ENCODE measurements around the gene GP1BB.
"Not testable (repeated sequence)": the region's sequence is repeated elsewhere in the genome, so short reads cannot be mapped to it uniquely, and the experiment has no call there.

GP1BB gene

DNA sequence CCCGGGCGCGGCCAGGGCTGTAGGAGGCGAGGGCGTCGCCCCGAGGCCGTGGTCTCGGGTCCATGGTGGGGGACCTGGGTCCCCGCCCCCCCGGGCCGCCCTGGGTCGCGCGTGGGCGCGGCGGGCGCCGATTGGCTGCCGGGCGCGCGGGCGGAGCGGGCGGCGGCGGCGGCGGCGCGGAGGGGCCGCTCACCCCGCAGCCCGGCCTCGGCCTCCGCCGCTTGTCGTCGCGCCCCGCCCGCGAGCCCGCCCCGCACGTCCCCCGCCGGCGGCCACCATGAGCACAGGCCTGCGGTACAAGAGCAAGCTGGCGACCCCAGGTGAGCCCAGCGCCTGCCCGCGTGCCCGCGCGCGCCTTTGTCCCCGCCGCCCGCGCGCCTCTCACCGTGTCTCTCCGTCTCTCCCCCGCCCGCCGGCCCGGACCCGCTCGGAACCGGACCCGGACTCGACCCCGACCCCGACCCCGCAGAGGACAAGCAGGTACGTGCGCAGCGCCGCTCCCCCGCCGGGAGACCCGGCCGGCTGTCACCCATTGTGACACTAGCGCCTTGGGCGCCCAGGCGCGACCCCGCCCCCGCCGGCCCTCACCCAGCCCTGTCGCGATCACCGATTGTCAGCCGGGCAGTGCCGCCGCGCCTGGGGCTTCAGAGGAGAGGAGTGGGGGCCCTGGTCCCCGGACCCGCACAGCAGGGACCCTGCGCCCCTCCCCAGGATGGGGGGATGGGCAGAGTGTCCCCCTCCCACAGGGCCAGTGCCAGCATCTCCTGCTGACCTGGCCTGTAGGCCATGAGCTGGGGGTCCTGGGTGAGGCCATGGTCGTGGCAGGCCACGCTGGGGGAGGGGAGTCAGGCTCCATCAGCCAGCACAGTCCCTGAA, 8.8 kb upstream of the GP1BB start, which contains the start of gene SEPTIN5:
Gene SEPTIN5 (plus strand): TSS at position 192 of the 876 bp plus-strand sequence. CDS start 86 bp downstream, at position 278.
- DNase-seq: no peak

DNA sequence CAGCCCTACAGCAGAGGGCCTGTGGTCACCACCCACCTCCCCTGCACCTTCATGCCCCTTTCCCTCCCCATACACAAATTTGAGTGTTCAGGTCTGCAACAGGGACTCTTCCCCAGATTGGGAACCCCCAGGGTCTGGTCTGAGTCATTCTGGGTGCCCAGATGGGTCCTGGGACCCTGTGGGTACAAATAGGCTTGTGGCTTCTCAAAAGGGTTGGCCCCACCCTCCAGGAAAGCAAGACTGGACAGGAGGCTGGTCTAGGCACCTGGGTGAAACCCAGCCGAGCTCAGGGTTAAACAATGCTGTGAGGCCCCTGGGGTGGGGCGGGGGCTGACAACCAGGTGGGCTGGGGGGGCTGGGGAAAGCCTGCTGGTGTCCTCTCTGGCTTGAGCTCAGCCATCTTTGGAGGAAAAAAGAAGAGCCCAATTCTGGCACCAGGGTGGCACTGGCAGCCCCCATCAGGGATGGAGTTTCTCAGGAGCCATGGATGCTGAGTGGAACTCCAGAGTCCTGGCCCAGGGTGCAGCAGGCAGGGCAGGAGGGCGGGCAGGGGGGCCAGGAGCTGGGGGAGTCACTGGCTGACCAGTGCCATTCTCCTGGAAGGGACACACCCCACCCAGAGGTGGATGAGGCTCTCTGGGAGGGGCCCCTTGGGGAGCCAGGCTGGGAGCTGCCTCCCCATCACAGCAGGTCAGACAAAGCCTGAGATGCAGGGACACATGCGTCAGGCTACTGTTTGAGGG, 8.0 kb upstream of the GP1BB start:
- DNase-seq: no peak

- DNase-seq: no peak
These were observed 7.1 kb upstream of the GP1BB start for GRCh38 chr22:19716041-19716828.

DNA sequence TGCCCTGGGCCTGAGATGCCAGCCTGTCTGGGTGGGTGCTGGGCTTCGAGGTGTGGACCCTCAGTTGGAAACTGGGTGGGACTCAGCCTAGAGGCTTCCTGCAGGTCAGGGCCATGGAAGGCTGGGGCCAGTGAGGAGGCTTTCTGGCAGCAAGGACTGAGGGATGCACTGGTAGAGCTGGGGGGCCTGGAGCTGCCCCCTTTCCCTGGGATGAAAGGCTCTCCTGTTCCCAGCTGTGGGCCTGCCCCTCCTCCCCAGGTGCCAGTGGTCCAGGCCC, 6.6 kb upstream of the GP1BB start:
- DNase-seq: no peak

GRCh38 chr22:19717181-19717580, 6.2 kb upstream of the GP1BB start:
- no peak for DNase-seq

GRCh38 chr22:19717691-19718455, 5.5 kb upstream of the GP1BB start:
- peak; percentile 84 for DNase-seq

DNA sequence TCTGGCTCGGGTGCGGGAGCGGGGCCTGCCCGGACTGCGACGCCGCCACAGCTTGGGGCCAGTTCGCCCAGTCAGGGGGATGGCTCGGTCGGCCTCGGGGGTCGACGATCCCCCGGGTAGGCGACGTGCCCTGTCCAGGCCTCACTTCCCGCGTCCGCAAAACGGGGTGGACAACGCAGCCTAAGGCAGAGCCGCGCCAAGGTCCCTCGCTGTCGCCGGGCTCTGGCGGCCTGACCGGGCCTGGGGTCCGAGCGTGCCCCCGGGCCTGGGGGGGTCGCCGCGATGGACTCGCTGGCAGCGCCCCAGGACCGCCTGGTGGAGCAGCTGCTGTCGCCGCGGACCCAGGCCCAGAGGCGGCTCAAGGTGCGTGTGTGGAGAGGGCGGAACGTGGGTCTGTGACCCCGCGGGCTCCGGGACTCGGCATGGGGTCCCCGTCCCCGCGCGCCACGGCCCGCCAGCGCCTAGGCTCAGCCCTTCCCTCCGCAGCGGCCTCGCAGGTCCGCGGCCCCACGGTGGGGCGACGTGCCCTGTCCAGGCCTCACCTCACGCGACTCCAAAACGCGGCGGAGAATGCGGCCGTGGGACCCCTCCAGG, 4.8 kb upstream of the GP1BB start:
- DNase-seq: no peak

GRCh38 chr22:19719050-19719482, 4.3 kb upstream of the GP1BB start:
- DNase-seq: no peak

GRCh38 chr22:19719488-19720021, 3.8 kb upstream of the GP1BB start:
- DNase-seq: no peak

- DNase-seq: no peak
These were observed 3.0 kb upstream of the GP1BB start for GRCh38 chr22:19720150-19720827.

DNA sequence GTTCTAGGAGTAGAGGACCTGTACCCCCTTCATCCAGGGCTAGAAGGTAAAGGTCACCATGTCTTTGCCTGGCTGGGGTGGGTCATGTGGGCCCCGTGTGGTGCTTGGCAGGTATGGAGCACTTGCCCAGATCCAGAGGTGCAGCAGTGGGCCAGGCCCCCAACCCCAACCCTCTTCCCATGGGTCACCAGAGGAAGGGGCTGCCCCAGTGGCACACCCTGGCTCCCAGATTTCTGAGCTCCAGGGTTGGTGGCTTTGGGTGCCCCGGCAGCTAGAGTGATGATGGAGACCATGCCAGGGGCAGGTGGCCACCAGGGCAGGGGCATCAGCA, 2.4 kb upstream of the GP1BB start:
- DNase-seq: no peak

GRCh38 chr22:19721330-19722177, 1.8 kb upstream of the GP1BB start:
- DNase-seq: no peak

DNA sequence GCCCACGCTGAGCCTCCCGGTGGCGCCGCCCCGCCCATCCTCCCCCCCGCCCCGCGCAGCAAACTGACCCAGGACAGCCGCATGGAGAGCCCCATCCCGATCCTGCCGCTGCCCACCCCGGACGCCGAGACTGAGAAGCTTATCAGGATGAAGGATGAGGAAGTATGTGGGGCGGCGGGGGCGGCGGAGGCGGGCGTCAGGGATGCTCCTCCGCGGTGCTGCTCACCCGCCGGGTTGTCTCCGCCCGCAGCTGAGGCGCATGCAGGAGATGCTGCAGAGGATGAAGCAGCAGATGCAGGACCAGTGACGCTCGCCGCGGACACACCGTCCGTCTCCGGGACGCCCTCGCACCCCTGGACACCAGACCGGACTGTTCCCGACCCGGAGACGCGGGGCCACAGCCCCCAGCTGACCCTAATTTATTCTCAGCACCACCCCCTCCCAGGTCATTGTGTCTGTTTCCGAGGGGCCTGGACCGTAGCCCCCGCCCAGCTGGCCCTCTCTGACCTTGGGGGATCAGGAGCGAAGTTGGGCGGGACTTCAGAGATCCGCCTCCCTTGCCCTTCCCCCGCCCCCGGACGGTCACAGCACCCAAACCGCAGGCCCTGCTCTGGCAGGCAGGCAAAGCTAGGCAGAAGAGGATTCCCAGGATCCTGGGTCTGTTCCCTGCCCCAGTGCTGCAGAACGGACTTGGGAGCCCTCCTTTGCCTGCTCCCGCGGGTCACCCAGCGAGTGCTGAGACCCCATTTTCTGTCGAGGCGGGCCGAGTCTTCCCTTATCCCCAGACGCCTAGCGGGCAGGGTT, 959 bp upstream of the GP1BB start:
- no peak for DNase-seq

DNA sequence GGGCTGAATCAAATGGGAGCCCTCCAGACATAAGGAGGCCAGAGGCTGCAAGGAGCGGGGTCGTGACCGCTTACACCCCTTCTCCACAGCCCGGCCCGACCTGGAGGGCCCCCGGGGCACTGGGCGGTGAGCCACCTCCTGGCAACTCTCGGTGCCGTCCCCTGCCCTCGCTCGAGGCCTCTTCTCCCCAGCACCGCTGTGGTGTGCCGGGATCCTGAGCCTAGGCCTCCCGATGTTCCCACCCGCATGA, 432 bp upstream of the GP1BB start:
- DNase-seq: no peak

DNA sequence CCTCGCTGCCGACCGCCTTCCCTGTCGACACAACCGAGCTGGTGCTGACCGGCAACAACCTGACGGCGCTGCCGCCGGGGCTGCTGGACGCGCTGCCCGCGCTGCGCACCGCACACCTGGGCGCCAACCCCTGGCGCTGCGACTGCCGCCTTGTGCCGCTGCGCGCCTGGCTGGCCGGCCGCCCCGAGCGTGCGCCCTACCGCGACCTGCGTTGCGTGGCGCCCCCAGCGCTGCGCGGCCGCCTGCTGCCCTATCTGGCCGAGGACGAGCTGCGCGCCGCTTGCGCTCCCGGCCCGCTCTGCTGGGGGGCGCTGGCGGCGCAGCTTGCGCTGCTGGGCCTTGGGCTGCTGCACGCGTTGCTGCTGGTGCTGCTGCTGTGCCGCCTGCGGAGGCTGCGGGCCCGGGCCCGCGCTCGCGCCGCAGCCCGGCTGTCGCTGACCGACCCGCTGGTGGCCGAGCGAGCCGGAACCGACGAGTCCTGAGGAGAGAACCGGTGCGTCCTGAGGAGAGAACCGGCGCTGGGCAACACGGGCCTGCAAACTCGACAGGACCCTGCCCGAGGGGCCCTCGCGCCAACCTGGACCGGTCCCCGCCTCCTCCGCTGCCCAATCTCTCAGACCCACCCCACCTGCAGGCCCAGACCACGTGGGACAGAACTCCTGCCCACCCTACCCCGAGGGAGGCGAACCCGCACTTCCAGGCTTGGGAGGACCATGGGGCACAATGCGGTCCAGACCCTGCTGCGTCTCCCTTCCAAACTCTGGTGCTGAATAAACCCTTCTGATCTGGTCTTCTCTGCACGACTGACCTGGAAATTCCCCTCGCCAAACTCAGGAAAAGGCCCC, 866 bp downstream of the GP1BB start:
- DNase-seq: peak; percentile 64

- DNase-seq: no peak
These were observed 1.8 kb downstream of the GP1BB start for GRCh38 chr22:19724927-19725661.

- DNase-seq: not testable (repeated sequence)
These were observed 2.9 kb downstream of the GP1BB start for GRCh38 chr22:19726064-19726788.
